ENCODE data around the gene ZNF426.
"Not testable (repeated sequence)": the region's sequence is repeated elsewhere in the genome, so short reads cannot be mapped to it uniquely, and the experiment has no call there.

Gene ZNF426

GRCh38 chr19:9538183-9539058, at the start of gene ZNF426:
Gene ZNF426, minus strand, starts transcription at chr19:9538645. Its CDS starts 2,413 bp downstream, at chr19:9536232.
- DNase-seq (ENCODE audit: low read depth, low spot score) = peak; percentile 73

- peak; percentile 55 for DNase-seq (ENCODE audit: low read depth, low spot score)
Observed at GRCh38 chr19:9586764-9587163, 48.3 kb upstream of the ZNF426 start.

DNA sequence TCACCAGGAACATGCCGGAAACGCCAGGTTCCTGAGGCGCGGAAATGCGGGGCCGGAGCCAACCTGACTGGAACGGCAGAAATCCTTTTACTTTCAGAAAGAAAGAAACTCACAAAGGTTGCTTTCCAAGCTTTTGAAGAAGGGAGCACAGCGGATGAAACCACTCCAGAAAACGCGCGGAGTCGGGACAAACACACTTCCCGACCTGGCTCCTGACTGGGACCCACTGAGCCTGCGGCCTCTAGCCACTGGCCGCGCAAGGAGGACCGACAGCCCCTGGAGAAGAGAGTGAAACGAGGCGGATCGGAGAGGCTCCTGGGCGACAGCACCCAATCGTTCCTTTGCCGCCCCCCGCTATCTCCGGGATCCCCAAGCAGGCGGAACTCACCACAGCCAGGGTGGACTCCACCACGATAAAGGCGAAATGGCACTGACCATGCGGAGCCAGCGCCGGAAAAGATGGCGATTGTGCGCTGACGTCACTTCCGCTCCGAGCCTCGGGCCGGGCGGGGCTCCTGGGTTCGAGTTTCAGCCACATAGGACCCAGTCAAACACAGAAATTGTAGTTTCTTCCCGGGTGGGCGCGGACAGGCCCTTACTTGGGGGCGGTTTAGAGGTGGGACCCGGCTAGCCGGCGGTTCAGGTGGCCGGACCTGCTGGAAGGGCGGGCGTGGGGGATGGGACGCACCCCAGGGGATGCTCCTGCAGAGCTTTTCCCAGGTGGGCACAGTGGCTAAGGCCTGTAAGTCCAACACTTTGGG, 45.8 kb upstream of the ZNF426 start, which contains the start of gene ZNF121:
TSS of gene ZNF121 (minus strand) at position 432 of the 761 bp plus-strand sequence. CDS start 16,407 bp downstream, outside the sequence.
- DNase-seq (ENCODE audit: low read depth, low spot score) = peak; percentile 59

- DNase-seq (ENCODE audit: low read depth, low spot score) = not testable (repeated sequence)
Observed at GRCh38 chr19:9582081-9582725, 43.8 kb upstream of the ZNF426 start.

- no peak for DNase-seq (ENCODE audit: low read depth, low spot score)
Observed at GRCh38 chr19:9580728-9581127, 42.3 kb upstream of the ZNF426 start.

- no peak for DNase-seq (ENCODE audit: low read depth, low spot score)
Observed at GRCh38 chr19:9570255-9570654, 31.8 kb upstream of the ZNF426 start.

GRCh38 chr19:9566729-9567128, 28.3 kb upstream of the ZNF426 start:
- no peak for DNase-seq (ENCODE audit: low read depth, low spot score)

DNA sequence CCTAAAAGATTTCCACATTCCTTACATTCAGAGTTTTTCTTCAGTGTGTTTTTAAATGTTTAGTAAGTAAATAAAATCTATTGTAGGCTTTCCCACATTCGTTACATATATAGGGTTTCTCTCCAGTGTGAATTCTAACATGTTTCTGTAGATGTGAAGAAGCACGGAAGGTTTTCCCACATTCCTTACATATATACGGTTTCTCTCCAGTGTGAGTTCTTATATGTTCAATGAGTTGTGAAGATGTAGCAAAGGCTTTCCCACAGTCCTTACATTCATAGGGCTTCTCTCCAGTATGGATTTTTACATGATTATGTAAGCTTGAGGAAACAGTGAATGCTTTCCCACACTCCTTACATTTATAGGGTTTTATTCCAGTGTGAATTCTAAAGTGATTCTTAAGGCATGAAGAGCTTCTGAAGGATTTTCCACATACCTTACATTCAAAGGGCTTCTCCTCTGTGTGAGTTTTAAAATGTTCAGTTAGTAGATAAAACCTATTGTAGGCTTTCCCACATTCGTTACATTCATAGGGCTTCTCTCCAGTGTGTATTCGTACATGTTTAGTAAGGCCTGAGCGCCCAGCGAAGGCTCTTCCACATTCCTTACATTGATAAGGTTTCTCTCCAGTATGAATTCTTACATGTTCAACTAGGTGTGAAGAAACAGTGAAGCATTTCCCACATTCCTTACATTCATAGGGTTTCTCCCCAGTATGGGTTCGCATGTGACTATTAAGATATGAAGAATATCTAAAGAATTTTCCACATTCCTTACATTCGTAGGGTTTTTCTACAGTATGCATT, 27.7 kb upstream of the ZNF426 start:
- DNase-seq (ENCODE audit: low read depth, low spot score) = no peak

- DNase-seq (ENCODE audit: low read depth, low spot score) = no peak
Observed at GRCh38 chr19:9552536-9553274, 14.3 kb upstream of the ZNF426 start.

DNA sequence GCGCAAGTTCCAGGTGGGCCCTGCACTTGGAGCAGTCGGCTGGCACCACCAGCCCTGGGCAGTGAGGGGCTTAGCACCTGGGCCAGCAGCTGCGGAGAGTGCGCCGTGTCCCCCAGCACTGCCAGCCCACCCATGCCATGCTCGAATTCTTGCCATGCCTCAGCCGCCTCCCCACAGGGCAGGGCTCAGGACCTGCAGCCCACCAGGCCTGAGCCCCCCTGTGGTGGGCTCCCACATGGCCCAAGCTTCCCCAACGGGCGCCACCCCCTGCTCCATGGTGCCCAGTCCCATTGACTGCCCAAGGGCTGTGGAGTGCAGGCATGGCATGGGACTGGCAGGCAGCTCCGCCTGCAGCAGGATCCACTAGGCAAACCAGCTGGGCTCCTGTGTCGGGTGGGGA, 9.4 kb upstream of the ZNF426 start:
- DNase-seq (ENCODE audit: low read depth, low spot score) = no peak

GRCh38 chr19:9541281-9541680, 2.8 kb upstream of the ZNF426 start:
- not testable (repeated sequence) for DNase-seq (ENCODE audit: low read depth, low spot score)

GRCh38 chr19:9539921-9540320, 1.5 kb upstream of the ZNF426 start:
- DNase-seq (ENCODE audit: low read depth, low spot score) = not testable (repeated sequence)

- DNase-seq (ENCODE audit: low read depth, low spot score) = not testable (repeated sequence)
Observed at GRCh38 chr19:9539201-9539600, 756 bp upstream of the ZNF426 start.

- DNase-seq (ENCODE audit: low read depth, low spot score) = no peak
Observed at GRCh38 chr19:9535934-9536333, 2.5 kb downstream of the ZNF426 start.

DNA sequence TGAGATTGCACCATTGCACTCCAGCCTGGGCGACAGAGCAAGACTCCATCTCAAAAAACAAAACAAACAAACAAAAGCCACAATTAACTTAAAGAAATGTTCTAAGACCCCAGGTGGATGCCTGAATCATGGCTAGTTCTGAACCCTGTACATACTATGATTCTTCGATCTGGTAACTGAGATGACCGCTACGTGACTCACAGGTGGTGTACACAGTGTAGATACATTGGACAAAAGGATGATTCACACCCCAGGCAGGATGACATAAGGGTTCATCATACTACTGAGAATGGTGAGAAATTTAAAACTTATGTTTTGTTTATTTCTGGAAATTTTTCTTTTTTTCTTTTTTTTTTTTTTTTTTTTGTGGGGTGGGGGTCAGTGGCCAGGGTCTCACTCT, 6.5 kb downstream of the ZNF426 start:
- no peak for DNase-seq (ENCODE audit: low read depth, low spot score)

DNA sequence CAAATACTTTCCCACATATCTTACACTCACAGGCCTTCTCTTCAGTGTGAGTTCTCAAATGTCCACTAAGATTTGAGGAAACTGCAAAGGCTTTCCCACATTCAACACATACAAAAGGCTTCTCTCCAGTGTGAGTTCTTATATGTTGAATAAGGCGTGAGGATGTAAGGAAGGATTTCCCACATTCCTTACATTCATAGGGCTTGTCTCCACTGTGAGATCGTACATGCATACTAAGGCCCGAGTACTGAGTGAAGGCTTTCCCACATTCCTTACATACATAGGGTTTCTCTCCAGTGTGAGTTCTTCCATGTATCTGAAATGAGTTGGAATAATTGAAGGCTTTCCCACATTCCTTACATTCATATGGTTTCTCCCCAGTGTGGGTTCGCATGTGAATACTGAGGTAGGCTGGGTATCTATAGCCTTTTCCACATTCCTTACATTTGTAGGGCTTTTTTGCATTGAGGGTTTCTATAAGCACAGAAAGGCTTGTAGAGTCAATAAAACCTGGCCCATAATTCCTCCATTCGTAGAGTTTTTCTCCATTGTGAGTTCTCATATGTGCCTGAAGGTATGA, 9.6 kb downstream of the ZNF426 start:
- DNase-seq (ENCODE audit: low read depth, low spot score) = no peak

DNA sequence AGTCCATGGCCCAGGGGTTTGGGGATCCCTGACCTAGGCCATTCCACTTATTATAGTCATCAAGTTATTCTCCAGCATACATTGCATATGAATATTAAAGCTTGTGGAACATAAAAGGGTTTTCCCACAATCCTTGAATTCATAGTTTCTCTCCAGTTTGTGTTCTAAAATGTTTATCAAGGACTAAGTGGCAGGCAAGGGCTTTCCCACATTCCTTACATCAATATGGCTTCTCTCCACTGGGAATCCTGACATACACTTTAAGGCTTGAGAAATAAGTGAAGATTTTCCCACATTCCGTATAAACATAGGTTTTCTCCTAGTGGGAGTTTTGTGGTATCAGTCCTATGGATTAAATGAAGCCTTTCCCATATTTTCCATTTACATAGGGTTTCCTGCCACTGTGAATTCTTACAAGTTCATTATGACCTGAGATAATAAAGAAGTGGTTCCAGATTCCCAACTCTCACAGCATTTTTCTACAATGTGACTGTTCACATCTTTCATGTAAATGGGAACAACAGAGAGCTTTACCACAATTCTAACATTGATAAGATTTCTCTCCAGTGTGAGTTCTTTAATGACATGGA, 14.5 kb downstream of the ZNF426 start:
- DNase-seq (ENCODE audit: low read depth, low spot score) = no peak

DNA sequence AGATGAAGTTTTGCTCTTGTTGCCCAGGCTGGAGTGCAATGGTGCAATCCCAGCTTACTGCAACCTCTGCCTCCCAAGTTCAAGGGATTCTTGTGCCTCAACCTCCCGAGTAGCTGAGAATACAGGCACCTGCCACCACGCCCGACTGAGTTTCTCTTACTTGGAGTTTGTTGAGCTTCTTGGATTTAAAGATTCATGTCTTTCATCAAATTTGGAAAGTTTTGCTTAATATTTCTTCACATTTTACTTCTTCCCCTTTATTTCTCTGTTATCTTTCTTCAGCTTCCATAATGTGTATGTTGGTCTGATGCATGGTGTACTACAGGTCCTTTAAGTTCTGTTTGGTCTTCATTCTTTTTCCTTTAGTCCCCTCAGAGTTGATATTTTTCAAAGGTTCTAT, 31.2 kb downstream of the ZNF426 start:
- no peak for DNase-seq (ENCODE audit: low read depth, low spot score)

- no peak for DNase-seq (ENCODE audit: low read depth, low spot score)
Observed at GRCh38 chr19:9500796-9501195, 37.6 kb downstream of the ZNF426 start.

Measured in activated CD4-positive, CD25-positive, alpha-beta regulatory T cell treated with anti-CD3 and anti-CD28 coated beads, Interleukin-2, amount 50 U/mL, for 16 hours (primary cell).